PC-3 (cell line): ENCODE measurements around the gene AADAC.

Source experiments
- CTCF ChIP-seq: fragments of 300-600 bp; sonication (generic); conservative IDR thresholded peaks from 2 replicates; pipeline ENCODE4 v1.5.1; 2017; ENCODE audit warnings: antibody characterized with exemption, low read depth, mild to moderate bottlenecking, low read length
- EZH2phosphoT487 ChIP-seq: fragments of 300-600 bp; sonication (generic); IDR thresholded peaks from 2 replicates; pipeline ENCODE4 v1.6.1; 2018; ENCODE audit warnings: mild to moderate bottlenecking, antibody characterized with exemption, low read length, borderline replicate concordance

GRCh38 chr3:151774910-151775309 is 39.0 kb upstream of the AADAC start:
- TF ChIP-seq CTCF (no peak), EZH2phosphoT487 (no peak)
